HepG2 (cell line): Measurements from ENCODE around the gene LMAN2L. TPM values are rescaled to one million over a fixed set of nuclear protein-coding genes. Genes with fewer than 3 reads are reported as not detected.

Source experiments
- FOXC1 ChIP-seq: sonication (generic); formaldehyde crosslinking; IDR thresholded peaks from 2 replicates; pipeline ENCODE4 v1.8.0; 2022; ENCODE audit warnings: mild to moderate bottlenecking, missing genetic modification reagents, borderline replicate concordance
- GZF1 ChIP-seq: sonication (generic); formaldehyde crosslinking; IDR thresholded peaks from 2 replicates; pipeline ENCODE4 v1.5.1; 2020; ENCODE audit warnings: mild to moderate bottlenecking, missing genetic modification reagents
- HNF4A ChIP-seq: sonication (generic); formaldehyde crosslinking; IDR thresholded peaks from 2 replicates; pipeline ENCODE4 v1.4.0; 2020; ENCODE audit warnings: missing genetic modification reagents
- HNF4G ChIP-seq, 2 experiments: sonication (generic) in 1 of 2; formaldehyde crosslinking in 1 of 2; IDR thresholded peaks; 2 replicates each; pipeline versions ENCODE4 v1.4.0 to v1.6.1; 2011 to 2020; ENCODE audit warnings: borderline replicate concordance in 2 of 2, low read depth in 2 of 2, mild to moderate bottlenecking in 2 of 2, low read length in 1 of 2, missing genetic modification reagents in 1 of 2, moderate library complexity in 1 of 2
- HOXA3 ChIP-seq: sonication (generic); formaldehyde crosslinking; IDR thresholded peaks from 2 replicates; pipeline ENCODE4 v1.5.0; 2020; ENCODE audit warnings: missing genetic modification reagents
- MED8 ChIP-seq: sonication (generic); formaldehyde crosslinking; IDR thresholded peaks from 2 replicates; pipeline ENCODE4 v1.8.1; 2023; ENCODE audit warnings: mild to moderate bottlenecking, missing genetic modification reagents; ENCODE audit not compliant: insufficient replicate concordance
- NFIC ChIP-seq: IDR thresholded peaks from 2 replicates; pipeline ENCODE4 v1.6.1; 2012; ENCODE audit warnings: mild to moderate bottlenecking, low read length, inconsistent platforms
- SALL1 ChIP-seq: sonication (generic); formaldehyde crosslinking; IDR thresholded peaks from 2 replicates; pipeline ENCODE4 v1.8.0; 2022; ENCODE audit warnings: mild to moderate bottlenecking, missing genetic modification reagents
- SMAD9 ChIP-seq: sonication (generic); formaldehyde crosslinking; IDR thresholded peaks from 2 replicates; pipeline ENCODE4 v1.5.1; 2020; ENCODE audit warnings: mild to moderate bottlenecking, missing genetic modification reagents
- SYNCRIP ChIP-seq: fragments of 200-400 bp; formaldehyde crosslinking; IDR thresholded peaks from 2 replicates; pipeline ENCODE4 v1.6.1; 2018; ENCODE audit warnings: mild to moderate bottlenecking, low read depth, low read length; ENCODE audit not compliant: insufficient read depth
- TEAD3 ChIP-seq: optimal IDR thresholded peaks from 2 replicates; pipeline ENCODE3; 2016; ENCODE audit warnings: borderline replicate concordance
- ZNF292 ChIP-seq: sonication (generic); formaldehyde crosslinking; IDR thresholded peaks from 2 replicates; pipeline ENCODE4 v1.8.1; 2022; ENCODE audit warnings: mild to moderate bottlenecking, low read depth, missing genetic modification reagents, borderline replicate concordance
- polyA plus RNA-seq, 8 experiments: library from polyadenylated mRNA; depleted of rRNA in 3 of 8; stranded (reverse) in 7 of 8; unstranded in 1 of 8; fragments of >200 nt; fragmentation: Illumina TruSeq in 4 of 8; extraction: Trizol in 4 of 8; gene quantifications; 2 replicates each; pipeline versions ENCODE4 v1.2.1 to v1.2.3, GENCODE V29; 2011 to 2016; ENCODE audit warnings: low read depth in 4 of 8, missing spikeins in 1 of 8, mixed read lengths in 1 of 8; ENCODE audit not compliant: insufficient read depth in 1 of 8
- total RNA-seq, 5 experiments: library from RNA; depleted of rRNA; stranded (reverse); fragments of >200 nt; fragmentation: Illumina TruSeq; extraction: Trizol; gene quantifications; 2 replicates each; pipeline ENCODE4 v1.2.3, GENCODE V29; 2016; ENCODE audit warnings: low read depth in 1 of 5
- TF ChIP-seq, protein P1 (sequence below), 2 experiments: sonication (generic) in 1 of 2; formaldehyde crosslinking in 1 of 2; IDR thresholded peaks; 2 replicates each; pipeline versions ENCODE4 v1.5.1 to v1.6.1; 2011 to 2020; ENCODE audit warnings: borderline replicate concordance in 1 of 2, low read depth in 1 of 2, low read length in 1 of 2, mild to moderate bottlenecking in 1 of 2, missing genetic modification reagents in 1 of 2, moderate library complexity in 1 of 2
- TF ChIP-seq, protein P2 (sequence below): IDR thresholded peaks from 2 replicates; pipeline ENCODE4 v1.6.1; 2018; ENCODE audit warnings: missing genetic modification reagents, mild to moderate bottlenecking, missing compliant biosample characterization
- TF ChIP-seq, protein P3 (sequence below): sonication (generic); formaldehyde crosslinking; IDR thresholded peaks from 2 replicates; pipeline ENCODE4 v1.4.0; 2020; ENCODE audit warnings: mild to moderate bottlenecking, missing genetic modification reagents
- TF ChIP-seq, protein P4 (sequence below): sonication (generic); formaldehyde crosslinking; IDR thresholded peaks from 2 replicates; pipeline ENCODE4 v1.4.0; 2020; ENCODE audit warnings: missing genetic modification reagents, mild to moderate bottlenecking, borderline replicate concordance
- TF ChIP-seq, protein P5 (sequence below): sonication (generic); formaldehyde crosslinking; IDR thresholded peaks from 2 replicates; pipeline ENCODE4 v1.4.0; 2020; ENCODE audit warnings: mild to moderate bottlenecking, missing genetic modification reagents, borderline replicate concordance

LMAN2L gene
- total and polyA plus RNA-seq, 2 of the 13 experiments (the other 11 are each of a cell fraction or from before 2014, with no cell fraction given), result 39.1 to 57.9 TPM

DNA sequence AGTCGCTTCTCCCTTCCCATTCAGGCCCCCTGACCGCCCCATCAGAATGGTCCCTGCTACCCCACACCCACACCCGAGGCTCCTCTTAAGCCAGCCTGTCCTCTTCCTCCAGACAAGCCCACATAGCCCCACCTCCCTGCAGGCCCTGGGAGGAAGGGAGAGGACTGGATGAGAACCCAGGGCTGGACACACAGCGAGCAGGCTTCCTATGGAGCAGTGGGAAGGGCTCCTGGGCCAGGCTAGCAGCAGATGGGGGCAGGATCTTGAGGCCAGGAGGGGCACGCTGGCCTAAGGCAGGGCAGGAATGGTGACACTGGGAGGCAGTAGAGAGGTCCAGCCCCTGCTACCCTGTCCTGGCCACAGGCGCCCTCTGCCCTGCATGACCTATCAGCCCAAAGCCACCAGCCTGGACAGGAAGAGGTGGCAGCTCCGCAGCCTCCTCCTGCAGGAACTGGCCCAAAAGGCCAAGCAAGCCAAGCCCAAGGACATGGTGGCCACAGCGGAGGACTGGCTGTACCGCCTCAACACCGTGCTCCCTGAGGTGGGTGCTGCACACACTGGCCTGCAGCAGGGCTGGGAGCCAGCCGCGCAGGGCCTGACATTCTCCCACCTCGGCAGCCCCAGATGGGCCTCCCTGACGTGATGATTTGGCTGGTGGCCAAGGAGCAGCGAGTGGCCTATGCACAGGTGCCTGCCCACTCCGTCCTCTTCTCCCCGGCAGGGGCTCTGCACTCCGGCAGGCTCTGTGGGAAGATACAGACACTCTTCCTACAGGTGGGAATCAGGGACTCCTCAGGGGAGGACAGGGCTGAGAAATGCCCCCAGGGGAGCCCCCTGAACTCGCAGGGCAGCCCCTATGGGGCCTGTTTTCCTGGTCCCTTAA is 54.0 kb downstream of the LMAN2L start (continued):
- TF ChIP-seq, protein P1, sequence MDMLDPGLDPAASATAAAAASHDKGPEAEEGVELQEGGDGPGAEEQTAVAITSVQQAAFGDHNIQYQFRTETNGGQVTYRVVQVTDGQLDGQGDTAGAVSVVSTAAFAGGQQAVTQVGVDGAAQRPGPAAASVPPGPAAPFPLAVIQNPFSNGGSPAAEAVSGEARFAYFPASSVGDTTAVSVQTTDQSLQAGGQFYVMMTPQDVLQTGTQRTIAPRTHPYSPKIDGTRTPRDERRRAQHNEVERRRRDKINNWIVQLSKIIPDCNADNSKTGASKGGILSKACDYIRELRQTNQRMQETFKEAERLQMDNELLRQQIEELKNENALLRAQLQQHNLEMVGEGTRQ (IDR thresholded peaks at IDR 0.05; ENCODE audit: low read depth, low read length), result no peak
- TF ChIP-seq, protein P1 (CRISPR knock-in tag; IDR thresholded peaks at IDR 0.05; ENCODE audit: borderline replicate concordance), result no peak
- TF ChIP-seq FOXC1 (CRISPR knock-in tag) (peak; percentile 47; the same call in 1 of the 2 replicates), SALL1 (CRISPR knock-in tag) (peak; percentile 86), HOXA3 (CRISPR knock-in tag) (peak; percentile 46; the same call in 1 of the 2 replicates), HNF4G (IDR thresholded peaks at IDR 0.05; ENCODE audit: borderline replicate concordance, low read depth, low read length) (no peak), HNF4G (CRISPR knock-in tag; IDR thresholded peaks at IDR 0.05; ENCODE audit: borderline replicate concordance, low read depth) (peak; percentile 62; the same call in 1 of the 2 replicates), ZNF292 (peak; percentile 96; the same call in 1 of the 2 replicates), MED8 (CRISPR knock-in tag) (no peak), SMAD9 (no peak), GZF1 (CRISPR knock-in tag) (no peak), SYNCRIP (no peak), HNF4A (CRISPR knock-in tag) (peak; percentile 75), NFIC (no peak; the same call in 1 of the 2 replicates), TEAD3 (peak; percentile 35)
- TF ChIP-seq, protein P2, sequence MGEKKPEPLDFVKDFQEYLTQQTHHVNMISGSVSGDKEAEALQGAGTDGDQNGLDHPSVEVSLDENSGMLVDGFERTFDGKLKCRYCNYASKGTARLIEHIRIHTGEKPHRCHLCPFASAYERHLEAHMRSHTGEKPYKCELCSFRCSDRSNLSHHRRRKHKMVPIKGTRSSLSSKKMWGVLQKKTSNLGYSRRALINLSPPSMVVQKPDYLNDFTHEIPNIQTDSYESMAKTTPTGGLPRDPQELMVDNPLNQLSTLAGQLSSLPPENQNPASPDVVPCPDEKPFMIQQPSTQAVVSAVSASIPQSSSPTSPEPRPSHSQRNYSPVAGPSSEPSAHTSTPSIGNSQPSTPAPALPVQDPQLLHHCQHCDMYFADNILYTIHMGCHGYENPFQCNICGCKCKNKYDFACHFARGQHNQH (CRISPR knock-in tag), result no peak
- TF ChIP-seq, protein P3, sequence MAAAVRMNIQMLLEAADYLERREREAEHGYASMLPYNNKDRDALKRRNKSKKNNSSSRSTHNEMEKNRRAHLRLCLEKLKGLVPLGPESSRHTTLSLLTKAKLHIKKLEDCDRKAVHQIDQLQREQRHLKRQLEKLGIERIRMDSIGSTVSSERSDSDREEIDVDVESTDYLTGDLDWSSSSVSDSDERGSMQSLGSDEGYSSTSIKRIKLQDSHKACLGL (CRISPR knock-in tag), result no peak
- TF ChIP-seq, protein P4, sequence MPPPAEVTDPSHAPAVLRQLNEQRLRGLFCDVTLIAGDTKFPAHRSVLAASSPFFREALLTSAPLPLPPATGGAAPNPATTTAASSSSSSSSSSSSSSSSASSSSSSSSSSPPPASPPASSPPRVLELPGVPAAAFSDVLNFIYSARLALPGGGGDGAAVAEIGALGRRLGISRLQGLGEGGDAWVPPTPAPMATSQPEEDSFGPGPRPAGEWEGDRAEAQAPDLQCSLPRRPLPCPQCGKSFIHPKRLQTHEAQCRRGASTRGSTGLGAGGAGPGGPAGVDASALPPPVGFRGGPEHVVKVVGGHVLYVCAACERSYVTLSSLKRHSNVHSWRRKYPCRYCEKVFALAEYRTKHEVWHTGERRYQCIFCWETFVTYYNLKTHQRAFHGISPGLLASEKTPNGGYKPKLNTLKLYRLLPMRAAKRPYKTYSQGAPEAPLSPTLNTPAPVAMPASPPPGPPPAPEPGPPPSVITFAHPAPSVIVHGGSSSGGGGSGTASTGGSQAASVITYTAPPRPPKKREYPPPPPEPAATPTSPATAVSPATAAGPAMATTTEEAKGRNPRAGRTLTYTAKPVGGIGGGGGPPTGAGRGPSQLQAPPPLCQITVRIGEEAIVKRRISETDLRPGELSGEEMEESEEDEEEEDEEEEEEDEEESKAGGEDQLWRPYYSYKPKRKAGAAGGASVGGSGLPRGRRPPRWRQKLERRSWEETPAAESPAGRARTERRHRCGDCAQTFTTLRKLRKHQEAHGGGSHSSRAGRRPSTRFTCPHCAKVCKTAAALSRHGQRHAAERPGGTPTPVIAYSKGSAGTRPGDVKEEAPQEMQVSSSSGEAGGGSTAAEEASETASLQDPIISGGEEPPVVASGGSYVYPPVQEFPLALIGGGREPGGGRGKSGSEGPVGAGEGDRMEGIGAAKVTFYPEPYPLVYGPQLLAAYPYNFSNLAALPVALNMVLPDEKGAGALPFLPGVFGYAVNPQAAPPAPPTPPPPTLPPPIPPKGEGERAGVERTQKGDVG (CRISPR knock-in tag), result peak; percentile 29; the same call in 1 of the 2 replicates
- TF ChIP-seq, protein P5, sequence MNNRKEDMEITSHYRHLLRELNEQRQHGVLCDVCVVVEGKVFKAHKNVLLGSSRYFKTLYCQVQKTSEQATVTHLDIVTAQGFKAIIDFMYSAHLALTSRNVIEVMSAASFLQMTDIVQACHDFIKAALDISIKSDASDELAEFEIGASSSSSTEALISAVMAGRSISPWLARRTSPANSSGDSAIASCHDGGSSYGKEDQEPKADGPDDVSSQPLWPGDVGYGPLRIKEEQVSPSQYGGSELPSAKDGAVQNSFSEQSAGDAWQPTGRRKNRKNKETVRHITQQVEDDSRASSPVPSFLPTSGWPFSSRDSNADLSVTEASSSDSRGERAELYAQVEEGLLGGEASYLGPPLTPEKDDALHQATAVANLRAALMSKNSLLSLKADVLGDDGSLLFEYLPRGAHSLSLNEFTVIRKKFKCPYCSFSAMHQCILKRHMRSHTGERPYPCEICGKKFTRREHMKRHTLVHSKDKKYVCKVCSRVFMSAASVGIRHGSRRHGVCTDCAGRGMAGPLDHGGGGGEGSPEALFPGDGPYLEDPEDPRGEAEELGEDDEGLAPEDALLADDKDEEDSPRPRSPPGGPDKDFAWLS (CRISPR knock-in tag), result no peak
